Ovary (tissue), 9 donors: Measurements from ENCODE around the gene ENOX1. TPM values are rescaled to one million over a fixed set of nuclear protein-coding genes. Genes with fewer than 3 reads are reported as not detected.

Experiments
- DNase-seq, 5 donors: peaks; one replicate each; pipeline ENCODE4 v3.0.0-alpha.2; 2019 to 2020
- H3K27ac ChIP-seq, 2 donors: fragments of 200-600 bp; one replicate each; pipeline versions ENCODE4 v1.5.1 to v1.8.0; 2019 to 2022
- H3K27me3 ChIP-seq: fragments of 200-600 bp; one replicate; pipeline ENCODE4 v1.8.0; 2022
- H3K36me3 ChIP-seq: fragments of 200-600 bp; sonication (generic); one replicate; pipeline ENCODE4 v1.5.1; 2019
- H3K4me1 ChIP-seq: one replicate; pipeline ENCODE4 v1.8.1; 2013; ENCODE audit warnings: mild to moderate bottlenecking, moderate library complexity; ENCODE audit not compliant: insufficient read depth
- H3K4me3 ChIP-seq: fragments of 200-600 bp; sonication (generic); one replicate; pipeline ENCODE4 v1.5.1; 2017
- H3K9me3 ChIP-seq, 2 donors: fragments of 200-600 bp in 1 of 2; sonication (generic) in 1 of 2; one replicate each; pipeline versions ENCODE4 v1.5.1 to v1.8.1; 2013 to 2019; ENCODE audit warnings: mild to moderate bottlenecking in 1 of 2, moderate library complexity in 1 of 2
- CTCF ChIP-seq, 3 donors: fragments of 450-650 bp in 2 of 3; fragments of 200-600 bp in 1 of 3; IDR thresholded peaks; one replicate each; pipeline versions ENCODE4 v1.5.1 to v1.8.0; 2016 to 2022; ENCODE audit warnings: antibody characterized with exemption in 3 of 3, mild to moderate bottlenecking in 1 of 3
- EP300 ChIP-seq: sonication (generic); formaldehyde crosslinking; IDR thresholded peaks from one replicate; pipeline ENCODE4 v1.6.1; 2017; ENCODE audit warnings: antibody characterized with exemption
- POLR2A ChIP-seq: fragments of 450-650 bp; IDR thresholded peaks from one replicate; pipeline ENCODE4 v1.6.1; 2017; ENCODE audit warnings: antibody characterized with exemption, mild to moderate bottlenecking, moderate library complexity
- WGBS, 3 donors: extraction: QIAGEN DNeasy Blood & Tissue Kit in 1 of 3; methylation state at CpG; one replicate each; pipeline versions ENCODE4 v1.1.5 to v1.1.7; 2013 to 2017; 5-methylcytosine and 5-hydroxymethylcytosine counted together
- intact Hi-C, 4 donors: fragments of 100-400 bp; cut with DNase I; formaldehyde crosslinking; loops; one replicate each; pipeline versions ENCODE4 v1.11.0 to v1.15.1; 2022 to 2023
- polyA plus RNA-seq, 2 donors: library from polyadenylated mRNA; stranded (reverse); fragments of 200-250 nt in 1 of 2; fragments of 350-450 nt in 1 of 2; fragmentation: Illumina TruSeq in 1 of 2; extraction: RNeasy Lipid Tissue Mini Kit (QIAGEN cat#74804) in 1 of 2; gene quantifications; one replicate each; pipeline ENCODE4 v1.2.3, GENCODE V29; 2013 to 2014
- total RNA-seq, 7 donors: library from RNA; depleted of rRNA in 2 of 7; stranded (reverse); fragments of >200 nt in 2 of 7; fragmentation: NEBNext Ultra II Directional in 3 of 7; extraction: Animal tissue kit (Norgen Biotek cat#: 25700) in 3 of 7; gene quantifications; one replicate each; pipeline versions ENCODE4 v1.1.0 to v1.2.4, GENCODE V29; 2016 to 2023
- donor health status: DM: no; HTN: no; CAD: no; lungs with moderate emphysema.
- donor health status: DM: no; HTN: no; CAD: no.
- donor health status: Bipolar disorder and iron deficiency.
- donor health status: DM: yes; HTN: yes; CAD: no.
- donor health status: DM: no; HTN: no; CAD: no.
- donor health status: DM: yes; HTN: yes; CAD: no.

The ENOX1 gene
- total and polyA plus RNA-seq, 9 donors, result 3.6 to 17.5 (median 7.8) TPM

DNA sequence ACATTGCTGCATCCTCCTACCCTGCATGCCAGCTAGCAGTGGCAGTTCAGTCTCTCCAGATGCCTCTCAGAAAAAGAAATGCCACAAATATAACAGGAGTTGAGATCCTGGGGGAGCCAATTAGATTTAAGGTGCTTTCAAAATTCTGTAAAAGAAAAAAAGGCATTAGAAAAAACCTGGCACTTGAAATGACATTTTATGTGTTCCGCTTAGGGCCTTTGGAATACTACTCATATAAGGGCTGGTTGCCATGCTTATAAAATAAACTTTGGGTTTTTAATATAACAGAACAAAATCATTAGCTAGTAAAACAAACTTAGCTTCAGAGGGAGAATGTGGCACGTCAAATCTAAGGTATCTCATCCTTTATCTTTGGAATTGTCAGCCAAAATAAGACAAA is 104.1 kb downstream of the ENOX1 start:
- Histone ChIP-seq H3K36me3 (no peaks in the 10 kb centered on the region), H3K4me3 (no peak overlapping the region), H3K27ac (no peak overlapping the region), H3K9me3 (no peaks in the 10 kb centered on the region), H3K4me1 (peaks cover 4% of the 10 kb centered on the region), H3K27me3 (no peaks in the 10 kb centered on the region)
- TF ChIP-seq CTCF (IDR thresholded peaks at IDR 0.05) (no peak), POLR2A (no peak), EP300 (no peak)
- intact Hi-C loops, result no loop called here
- no peak for DNase-seq
- 28 to 34% (median 28%) methylated on average over 2 of the region's 2 CpGs for WGBS, 3 donors

DNA sequence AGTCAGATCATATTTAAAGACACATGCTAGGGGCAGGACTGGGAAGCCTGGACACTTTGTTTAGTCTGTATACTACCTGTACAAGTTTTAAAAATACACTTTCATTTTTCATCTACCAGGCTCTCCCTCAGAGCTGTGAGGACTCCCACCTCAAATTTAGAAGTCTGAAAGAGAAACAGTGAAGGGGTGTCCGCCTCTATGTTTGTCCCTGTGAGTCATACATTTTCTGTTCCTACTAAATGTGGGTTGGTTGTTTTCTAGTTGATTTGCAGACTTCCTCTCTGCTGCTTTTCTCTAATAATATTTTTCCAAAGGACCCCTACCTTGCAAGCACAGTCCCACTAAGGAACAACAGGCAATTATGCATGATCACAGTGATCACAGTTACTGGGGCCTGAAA is 110.5 kb downstream of the ENOX1 start:
- no peak for DNase-seq
- H3K27me3 ChIP-seq, result no peaks in the 10 kb centered on the region
- no peaks in the 10 kb centered on the region for H3K9me3 ChIP-seq
- TF ChIP-seq POLR2A (no peak), EP300 (no peak), CTCF (IDR thresholded peaks at IDR 0.05) (no peak)
- intact Hi-C loops, result no loop called here
- H3K36me3 ChIP-seq, result no peaks in the 10 kb centered on the region
- H3K27ac ChIP-seq, result no peak overlapping the region
- WGBS, 3 donors, result 70 to 73% (median 71%) methylated on average over 1 of the region's 1 CpG
- no peak overlapping the region for H3K4me3 ChIP-seq
- H3K4me1 ChIP-seq, result no peaks in the 10 kb centered on the region

DNA sequence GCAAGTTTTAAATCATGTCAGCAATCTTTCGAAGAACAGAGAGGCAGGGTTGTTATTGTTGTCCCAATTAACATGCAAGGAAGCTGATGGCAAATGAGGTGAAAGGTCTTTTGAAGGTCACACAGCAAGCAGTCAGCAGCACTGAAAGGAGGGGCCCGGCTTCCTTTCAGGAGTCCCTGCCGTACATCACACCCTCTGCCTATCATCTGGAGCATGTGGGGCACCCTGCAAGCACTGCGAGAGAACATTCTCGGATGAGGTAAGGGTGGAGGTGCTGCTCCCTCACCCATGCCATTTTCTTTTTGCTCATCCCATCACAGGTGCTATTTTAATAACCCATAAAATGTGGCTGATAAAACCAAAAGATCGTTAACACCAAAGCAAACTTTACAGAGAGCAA is 111.2 kb downstream of the ENOX1 start:
- intact Hi-C loops, result no loop called here
- Histone ChIP-seq H3K27ac (no peak overlapping the region), H3K4me1 (no peaks in the 10 kb centered on the region), H3K27me3 (no peaks in the 10 kb centered on the region), H3K9me3 (no peaks in the 10 kb centered on the region), H3K36me3 (no peaks in the 10 kb centered on the region), H3K4me3 (no peak overlapping the region)
- no peak for DNase-seq
- WGBS, 3 donors, result 76 to 84% (median 81%) methylated on average over 6 of the region's 6 CpGs
- TF ChIP-seq CTCF (IDR thresholded peaks at IDR 0.05) (no peak), POLR2A (no peak), EP300 (no peak)

GRCh38 chr13:43669964-43670363 is 116.8 kb downstream of the ENOX1 start:
- H3K4me1 ChIP-seq, result peaks cover under 1% of the 10 kb centered on the region
- H3K27me3 ChIP-seq, result no peaks in the 10 kb centered on the region
- no peak for DNase-seq
- no peak for TF ChIP-seq POLR2A
- no peak for TF ChIP-seq CTCF (IDR thresholded peaks at IDR 0.05)
- no peak for TF ChIP-seq EP300
- no peaks in the 10 kb centered on the region for H3K9me3 ChIP-seq
- H3K27ac ChIP-seq, result no peak overlapping the region
- 79 to 94% (median 94%) methylated on average over 3 of the region's 3 CpGs for WGBS, 3 donors
- intact Hi-C loops, result no loop called here
- no peak overlapping the region for H3K4me3 ChIP-seq
- no peaks in the 10 kb centered on the region for H3K36me3 ChIP-seq

DNA sequence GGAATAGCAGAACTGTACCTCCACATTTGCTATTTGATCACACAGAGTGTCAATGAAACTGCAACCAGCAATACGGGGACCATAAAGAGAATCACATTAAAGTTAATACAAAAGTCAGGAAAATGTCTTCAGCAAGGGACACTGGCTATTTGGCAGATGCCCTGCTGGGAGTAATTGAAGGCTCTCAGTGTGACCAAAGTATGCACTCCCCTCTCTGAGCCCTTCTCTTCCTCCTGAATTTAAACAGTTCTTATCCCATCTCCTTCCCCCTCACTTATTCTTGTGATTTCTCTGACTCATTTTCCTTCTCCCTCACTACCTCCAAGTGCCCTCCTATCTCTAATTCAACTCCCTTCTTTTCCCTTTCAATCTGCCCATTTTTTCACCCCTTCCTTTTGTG is 117.7 kb downstream of the ENOX1 start:
- Histone ChIP-seq H3K36me3 (no peaks in the 10 kb centered on the region), H3K9me3 (no peaks in the 10 kb centered on the region), H3K27me3 (no peaks in the 10 kb centered on the region), H3K27ac (no peak overlapping the region), H3K4me3 (no peak overlapping the region), H3K4me1 (peaks cover 5% of the 10 kb centered on the region)
- DNase-seq, result no peak
- 85 to 91% (median 90%) methylated on average over 1 of the region's 1 CpG for WGBS, 3 donors
- intact Hi-C loops, result no loop called here
- TF ChIP-seq EP300, result no peak
- TF ChIP-seq CTCF (IDR thresholded peaks at IDR 0.05), result no peak
- TF ChIP-seq POLR2A, result no peak
